Calu3 (cell line): Measurements from ENCODE around the gene LSS. TPM values are rescaled to one million over a fixed set of nuclear protein-coding genes. Genes with fewer than 3 reads are reported as not detected.

Experiments used
- BruUV-seq: library from RNA; stranded (reverse); fragments of 400-500 nt; replicated peaks from 2 replicates; lab custom pipeline; 2021; lab: Mats Ljungman, UMichigan
- CTCF ChIA-PET: fragments of 300-600 bp; sonication (Branson Sonifier 250); formaldehyde crosslinking; loops from one replicate; lab custom pipeline; 2022; ENCODE audit warnings: antibody characterized with exemption; lab: Charles Lee
- DNase-seq: peaks from one replicate; pipeline ENCODE4 v3.0.0; 2022
- H3K27ac Mint-ChIP-seq: one replicate; pipeline ENCODE4 v1.8.0; 2022; ENCODE audit warnings: mixed read lengths; ENCODE audit not compliant: unreplicated experiment
- H3K27me3 Mint-ChIP-seq: one replicate; pipeline ENCODE4 v1.8.0; 2022; ENCODE audit warnings: mixed read lengths; ENCODE audit not compliant: unreplicated experiment
- H3K36me3 Mint-ChIP-seq: one replicate; pipeline ENCODE4 v1.8.0; 2022; ENCODE audit warnings: mild to moderate bottlenecking, moderate library complexity, mixed read lengths; ENCODE audit not compliant: insufficient read depth, unreplicated experiment
- H3K4me1 Mint-ChIP-seq: one replicate; pipeline ENCODE4 v1.8.0; 2022; ENCODE audit warnings: mild to moderate bottlenecking, low read depth, mixed read lengths; ENCODE audit not compliant: unreplicated experiment
- H3K4me3 Mint-ChIP-seq: one replicate; pipeline ENCODE4 v1.8.0; 2022; ENCODE audit warnings: mild to moderate bottlenecking, low read depth, moderate library complexity, mixed read lengths; ENCODE audit not compliant: unreplicated experiment
- H3K9me3 Mint-ChIP-seq: one replicate; pipeline ENCODE4 v1.8.0; 2022; ENCODE audit warnings: low read depth, mixed read lengths; ENCODE audit not compliant: unreplicated experiment
- CTCF ChIP-seq: fragments of 200-600 bp; IDR thresholded peaks from one replicate; pipeline ENCODE4 v1.8.0; 2022; ENCODE audit warnings: antibody characterized with exemption; ENCODE audit not compliant: unreplicated experiment
- intact Hi-C: fragments of 100-400 bp; cut with micrococcal nuclease; formaldehyde crosslinking; loops from one replicate; pipeline ENCODE4 v1.10.0; 2022; ENCODE audit not compliant: unreplicated experiment
- total RNA-seq: library from RNA; stranded (reverse); gene quantifications from 2 replicates; pipeline ENCODE4 v1.2.3, GENCODE V29; 2022

The LSS gene
- total RNA-seq, 1 experiment from 2014 or later = 55.1 TPM

GRCh38 chr21:46223217-46223616, 5.4 kb downstream of the LSS start:
- no TSS peak for BruUV-seq
- no peaks in the 10 kb centered on the region for H3K27me3 Mint-ChIP-seq
- peaks cover 25% of the 10 kb centered on the region for H3K4me1 Mint-ChIP-seq
- CTCF ChIA-PET = no interaction called here
- no peaks in the 10 kb centered on the region for H3K9me3 Mint-ChIP-seq
- H3K27ac Mint-ChIP-seq = no peak overlapping the region
- H3K4me3 Mint-ChIP-seq = no peak overlapping the region
- DNase-seq = no peak
- intact Hi-C loops = loop anchor here (10.0 kb wide), 1 partner anchor 78 kb away; no protein-coding TSS in a partner anchor
- H3K36me3 Mint-ChIP-seq = peaks cover 44% of the 10 kb centered on the region
- TF ChIP-seq CTCF = no peak

GRCh38 chr21:46222436-46223116, 6.0 kb downstream of the LSS start:
- intact Hi-C loops = loop anchor here (10.0 kb wide), 1 partner anchor 78 kb away; no protein-coding TSS in a partner anchor
- Mint-ChIP-seq H3K36me3 (peaks cover 38% of the 10 kb centered on the region), H3K27me3 (no peaks in the 10 kb centered on the region), H3K27ac (no peak overlapping the region), H3K4me1 (peaks cover 24% of the 10 kb centered on the region), H3K4me3 (no peak overlapping the region), H3K9me3 (no peaks in the 10 kb centered on the region)
- CTCF ChIA-PET = no interaction called here
- BruUV-seq = no TSS peak
- DNase-seq = no peak
- no peak for TF ChIP-seq CTCF

DNA sequence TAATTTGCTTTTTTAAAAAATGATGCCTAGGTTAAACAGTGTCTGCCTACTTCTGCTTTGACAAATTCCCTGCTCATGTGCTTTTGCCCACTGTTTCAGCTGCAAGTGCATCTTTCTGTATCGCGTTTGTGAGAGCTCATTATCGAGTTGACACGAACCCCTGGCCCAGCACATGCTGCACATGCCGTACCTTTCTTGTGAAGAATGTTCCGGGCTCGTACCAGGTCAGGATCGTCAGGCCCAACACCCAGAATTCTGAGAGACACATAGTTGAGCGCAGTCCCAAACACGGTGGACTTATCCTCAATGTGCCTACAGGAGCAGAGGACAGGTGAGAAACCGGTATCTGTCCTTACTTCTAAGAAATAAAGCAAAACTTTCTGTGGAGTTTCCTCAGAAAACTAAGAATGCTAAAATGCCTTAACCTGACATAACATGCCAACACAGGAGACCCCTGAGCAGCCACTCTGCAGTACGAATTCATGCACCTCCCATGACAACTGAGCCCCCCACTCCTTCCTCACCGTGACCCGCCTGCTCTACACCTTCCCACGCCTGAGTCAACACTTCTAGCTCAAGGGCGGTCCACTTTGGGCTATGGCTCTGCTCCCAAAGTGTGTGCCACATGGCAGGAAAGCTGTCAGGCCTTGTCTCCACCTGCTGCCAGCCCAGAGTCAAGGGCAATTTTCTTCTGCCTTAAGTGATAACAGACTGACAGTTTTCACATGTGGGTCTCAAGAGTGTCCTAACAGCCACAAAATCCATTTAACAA, 6.7 kb downstream of the LSS start:
- Mint-ChIP-seq H3K4me1 (peaks cover 18% of the 10 kb centered on the region), H3K27me3 (no peaks in the 10 kb centered on the region), H3K36me3 (peaks cover 33% of the 10 kb centered on the region), H3K9me3 (no peaks in the 10 kb centered on the region), H3K27ac (no peak overlapping the region), H3K4me3 (no peak overlapping the region)
- BruUV-seq = no TSS peak
- intact Hi-C loops = loop anchor here (10.0 kb wide), 1 partner anchor 77 kb away; no protein-coding TSS in a partner anchor
- TF ChIP-seq CTCF = no peak
- CTCF ChIA-PET = no interaction called here
- no peak for DNase-seq

DNA sequence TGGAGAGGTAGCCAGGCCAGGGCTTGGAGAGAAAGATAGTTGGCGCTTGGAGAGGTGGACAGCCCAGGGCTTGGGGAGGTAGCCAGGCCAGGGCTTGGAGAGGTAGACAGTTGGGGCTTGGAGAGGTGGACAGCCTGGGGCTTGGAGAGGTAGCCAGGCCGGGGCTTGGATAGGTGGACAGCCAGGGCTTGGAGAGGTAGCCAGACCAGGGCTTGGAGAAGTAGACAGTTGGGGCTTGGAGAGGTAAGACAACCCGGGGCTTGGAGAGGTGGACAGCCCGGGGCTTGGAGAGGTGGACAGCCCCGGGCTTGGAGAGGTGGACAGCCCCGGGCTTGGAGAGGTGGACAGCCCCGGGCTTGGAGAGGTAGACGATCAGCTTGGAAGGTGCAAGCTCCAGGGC, 7.7 kb downstream of the LSS start:
- no TSS peak for BruUV-seq
- Mint-ChIP-seq H3K4me1 (peaks cover 12% of the 10 kb centered on the region), H3K36me3 (peaks cover 36% of the 10 kb centered on the region), H3K27ac (peak overlapping the region; percentile 39), H3K4me3 (no peak overlapping the region), H3K27me3 (no peaks in the 10 kb centered on the region), H3K9me3 (no peaks in the 10 kb centered on the region)
- intact Hi-C loops = loop anchor here (10.0 kb wide), 1 partner anchor 76 kb away; no protein-coding TSS in a partner anchor
- no peak for TF ChIP-seq CTCF
- DNase-seq = no peak
- CTCF ChIA-PET = no interaction called here
